NCI-H2081 treated with DMSO at 0.1 percent for 48 hours (cell line): Measurements from ENCODE around the gene USP3.

Source experiments
- DNase-seq: peaks from one replicate; lab custom pipeline; 2025; lab: John Stamatoyannopoulos, UW

The USP3 gene

DNA sequence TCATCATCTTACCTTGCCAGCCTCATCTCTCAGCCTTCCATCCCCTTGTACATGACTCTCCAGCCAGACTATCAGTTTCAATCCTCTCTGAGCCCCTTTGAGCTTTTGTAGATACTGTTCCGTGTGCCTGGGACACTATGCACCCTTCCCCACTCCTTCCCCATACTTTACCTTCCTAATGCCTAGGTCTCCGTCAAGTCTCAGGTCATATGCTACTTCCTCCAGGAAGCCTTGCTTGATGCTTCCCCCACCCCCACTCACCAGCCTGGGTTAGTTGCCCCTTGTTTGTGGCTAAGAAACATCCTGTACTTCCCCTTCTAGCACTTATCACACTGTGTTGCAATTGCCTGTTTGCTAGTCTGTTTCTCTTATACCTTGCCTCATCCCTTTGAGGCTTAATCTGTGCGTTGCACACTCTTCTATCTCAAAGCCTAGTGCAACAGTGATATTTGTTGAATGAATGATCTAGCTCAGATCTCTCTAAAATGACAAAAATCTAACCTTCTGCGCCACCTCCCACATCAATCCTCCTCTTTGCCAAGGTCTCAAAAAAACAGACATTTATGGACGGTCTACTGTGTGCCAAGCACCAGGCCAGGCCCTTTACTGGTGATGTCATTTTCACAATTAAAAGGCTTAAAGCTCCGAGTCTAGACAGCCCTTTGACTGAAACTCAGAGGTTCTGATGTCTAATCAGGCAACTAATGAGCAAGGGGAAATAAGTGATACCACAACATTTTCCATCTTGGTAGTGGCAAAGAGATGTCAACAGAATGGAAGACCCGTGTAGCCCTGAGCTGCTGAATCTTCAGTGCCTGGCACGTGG is 6.5 kb upstream of the USP3 start:
- DNase-seq: no peak

DNA sequence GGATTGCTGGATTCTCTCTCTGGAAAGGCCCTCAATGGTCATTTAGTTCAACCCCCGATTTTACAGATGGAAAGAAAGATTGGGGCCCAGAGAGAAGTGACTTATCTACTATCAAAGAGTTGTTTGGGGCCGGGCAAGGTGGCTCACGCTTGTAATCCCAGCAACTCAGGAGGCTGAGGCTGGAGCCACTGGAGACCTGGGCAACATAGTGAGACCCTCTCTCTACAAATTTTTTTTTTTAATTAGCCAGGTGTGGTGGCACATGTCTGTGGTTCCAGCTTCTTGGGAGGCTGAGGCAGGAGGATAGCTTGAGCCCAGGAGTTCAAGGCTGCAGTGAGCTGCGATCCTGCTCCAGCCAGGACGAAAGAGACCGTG is 5.2 kb upstream of the USP3 start:
- no peak for DNase-seq

DNA sequence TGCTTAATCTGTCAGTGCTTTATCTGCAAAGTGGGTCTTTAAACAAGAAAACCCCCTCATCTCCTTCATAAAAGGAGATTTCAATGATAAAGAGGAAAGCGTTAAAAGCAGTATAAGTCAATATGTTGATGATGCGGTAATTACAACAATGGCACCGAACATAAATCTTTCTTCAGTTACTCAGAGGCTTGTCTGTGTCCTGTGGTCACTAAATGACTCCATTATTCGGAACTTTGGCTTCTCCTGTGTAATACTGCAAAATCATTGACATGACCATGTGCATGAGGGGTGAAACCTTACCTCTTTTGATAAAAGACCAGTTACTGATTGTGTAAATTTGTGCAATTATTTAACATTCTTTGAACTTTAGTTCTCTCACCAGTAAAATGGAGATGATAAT is 4.8 kb upstream of the USP3 start:
- DNase-seq: no peak

DNA sequence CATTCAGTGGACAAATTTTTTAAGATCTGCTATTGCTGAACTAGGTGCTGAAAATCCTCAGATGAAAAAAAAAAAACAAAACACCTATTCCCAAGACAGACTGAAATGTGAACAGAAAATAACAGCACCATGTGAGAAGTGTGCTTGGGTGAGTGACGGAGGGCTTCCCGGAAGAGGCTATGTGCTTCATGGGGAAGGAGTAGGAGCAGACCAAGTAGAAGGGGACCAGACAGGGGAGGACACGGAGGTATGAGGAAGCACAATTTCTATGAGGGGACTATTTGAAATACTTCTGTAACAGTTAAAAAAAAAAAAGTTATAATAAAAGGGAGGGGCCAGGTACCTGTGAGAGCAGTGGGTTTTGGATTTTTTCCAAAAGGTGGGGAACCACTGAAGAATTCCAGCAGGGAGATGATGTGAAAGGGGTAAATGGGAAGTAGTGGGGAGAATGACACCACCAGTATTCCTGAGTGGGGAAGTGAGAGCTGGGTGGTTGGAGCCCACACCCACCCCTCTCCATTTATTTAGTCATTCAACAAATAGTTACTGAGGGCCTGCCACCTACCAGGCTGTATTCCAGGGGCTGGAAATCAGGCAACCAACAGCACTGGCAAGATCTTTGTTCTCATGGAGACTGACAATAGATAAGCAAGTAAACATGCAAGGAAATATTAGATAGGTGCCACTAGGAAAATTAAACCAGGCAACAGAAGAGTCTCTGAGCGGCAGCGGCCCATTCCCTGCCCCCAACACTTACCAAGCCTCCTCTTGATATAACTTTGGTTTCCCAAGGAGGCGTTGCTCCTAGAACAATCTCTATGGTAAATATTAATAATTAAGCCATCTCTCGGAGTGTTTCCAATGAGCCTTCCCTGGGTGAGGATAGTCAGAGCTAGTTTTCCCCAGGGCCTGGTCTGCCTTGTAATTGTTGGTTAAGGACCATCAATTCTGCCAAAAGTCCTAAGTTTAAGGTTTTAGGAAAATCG is 3.8 kb upstream of the USP3 start:
- no peak for DNase-seq

DNA sequence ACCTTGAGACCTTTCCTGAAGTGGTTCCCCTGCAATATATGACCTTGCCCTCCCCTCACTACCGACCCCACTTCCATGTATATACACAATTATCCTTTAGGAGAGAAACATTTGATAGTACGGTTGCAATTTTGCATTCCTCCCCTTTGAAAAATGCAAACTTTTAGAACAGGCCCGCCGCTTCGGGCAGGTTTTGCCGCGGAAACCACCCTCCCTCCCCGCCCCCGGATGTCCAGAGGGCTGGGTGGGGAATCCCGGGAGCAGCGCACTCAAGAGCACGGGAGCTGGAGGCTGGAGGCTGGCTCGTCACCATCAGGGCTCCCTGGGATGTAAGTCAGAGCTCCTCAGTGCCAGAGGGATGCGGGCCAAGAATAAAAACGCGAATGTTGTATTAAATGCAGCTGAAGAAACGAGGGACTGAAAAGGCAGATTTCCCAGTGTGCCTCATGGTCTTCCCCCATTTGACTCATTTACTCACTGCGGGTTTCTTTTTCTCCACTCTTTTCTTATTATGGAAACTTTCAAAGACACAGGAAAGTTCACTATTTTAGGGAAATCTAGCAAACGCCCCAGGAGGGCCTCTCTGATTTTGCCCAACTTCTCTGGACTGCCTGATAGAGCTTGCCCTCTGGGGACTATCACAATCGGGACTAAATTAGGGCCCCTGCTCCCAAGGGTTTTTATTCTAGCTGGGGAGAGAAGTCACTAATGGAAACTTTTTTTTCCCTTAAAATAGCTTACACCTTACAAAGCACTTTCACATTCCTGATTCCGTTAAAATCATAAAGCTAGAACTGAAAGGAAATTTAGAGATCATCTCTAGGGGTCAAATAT is 2.9 kb upstream of the USP3 start:
- DNase-seq: no peak

DNA sequence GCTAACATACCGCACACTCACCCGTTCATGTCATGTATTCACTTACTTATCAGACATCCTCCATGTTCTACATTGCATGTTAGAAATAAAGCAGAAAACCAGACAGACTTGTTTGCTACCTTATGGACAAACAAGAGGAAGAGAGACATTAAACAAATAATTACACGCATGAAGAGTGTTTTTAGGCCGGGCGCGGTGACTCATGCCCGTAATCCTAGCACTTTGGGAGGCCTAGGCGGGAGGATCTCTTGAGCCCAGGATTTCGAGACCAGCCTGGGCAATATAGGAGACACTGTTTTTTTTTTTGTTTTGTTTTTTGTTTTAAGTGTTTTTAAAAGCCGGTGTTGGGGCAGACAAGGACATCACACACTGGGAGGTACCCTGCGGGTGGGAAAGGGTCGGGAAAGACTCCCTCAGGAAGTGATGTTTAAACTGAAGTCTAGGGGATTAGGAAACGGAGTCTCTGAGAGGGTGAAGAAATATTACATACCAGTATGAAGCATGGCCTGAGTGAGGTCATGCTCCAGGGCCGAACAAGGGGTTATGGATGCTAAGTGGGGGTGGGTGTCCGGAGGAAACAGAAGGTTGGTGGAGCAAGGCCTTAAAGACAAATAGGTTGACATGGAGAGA is 2.1 kb upstream of the USP3 start:
- DNase-seq: no peak

DNA sequence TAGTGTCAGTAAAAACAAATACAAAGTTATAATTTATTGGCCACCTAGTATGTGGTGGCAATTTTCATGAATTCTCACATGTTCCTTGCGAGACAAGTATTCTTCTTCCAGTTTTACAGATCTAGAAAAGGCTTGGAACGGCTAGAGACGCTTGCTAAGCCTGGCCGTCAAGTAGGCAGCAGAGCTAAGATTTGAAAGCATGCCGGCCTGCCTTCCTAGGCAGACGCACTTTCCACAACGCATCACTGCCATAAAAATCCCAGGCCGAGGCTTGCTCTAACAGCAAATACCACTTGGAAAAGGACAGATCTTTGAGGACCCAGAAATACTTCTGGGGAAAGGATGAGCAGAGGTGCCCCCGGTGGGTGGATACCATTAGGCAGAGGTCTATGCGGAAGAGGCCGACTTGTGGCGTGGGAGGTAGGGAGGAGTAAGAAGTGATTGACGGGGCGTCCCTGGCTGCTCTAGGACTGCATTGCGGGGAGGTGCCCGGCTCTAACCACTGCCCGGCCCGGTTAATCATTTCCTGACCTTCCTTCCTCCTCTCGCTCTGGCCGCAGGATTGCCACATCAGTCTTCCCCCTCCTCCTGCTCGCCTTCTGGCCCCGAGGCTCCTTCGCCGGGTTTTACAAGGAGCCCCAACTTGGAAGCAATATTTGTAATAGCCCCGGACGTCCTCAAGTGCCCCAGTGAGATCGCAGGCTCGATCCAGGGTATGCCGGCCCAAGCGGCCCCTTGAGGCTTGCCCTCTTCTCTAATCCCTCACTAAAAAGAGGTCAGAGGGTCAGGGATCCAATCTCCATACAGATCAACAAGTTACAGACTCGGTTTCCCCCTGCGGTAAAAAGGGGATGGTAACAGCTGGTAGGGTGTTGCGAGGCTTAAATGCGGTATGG is 1.3 kb upstream of the USP3 start:
- no peak for DNase-seq

DNA sequence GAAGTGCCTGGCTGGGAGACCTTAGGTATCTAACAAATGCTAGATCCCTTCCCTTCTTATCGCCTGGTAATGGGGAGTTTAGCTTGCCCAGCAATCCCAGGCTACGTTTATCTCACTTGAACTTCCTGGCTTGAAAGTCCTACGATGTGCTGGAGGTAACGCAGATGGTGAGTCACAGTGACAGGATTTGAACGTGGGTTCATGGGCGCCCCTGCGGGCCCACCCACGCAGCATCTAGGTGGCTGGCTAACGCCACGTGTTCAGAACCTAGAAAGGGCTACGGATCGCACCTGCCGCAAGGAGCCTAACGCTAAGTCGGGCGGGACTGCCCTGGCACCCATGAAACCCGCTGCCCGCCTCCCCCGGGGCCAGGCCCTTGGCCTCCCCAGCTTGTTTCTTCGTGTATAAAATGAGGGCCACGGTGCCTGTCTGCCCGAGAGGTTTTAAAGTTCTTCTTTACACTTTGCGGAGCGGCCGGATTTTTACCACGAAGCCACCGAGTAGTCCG is 600 bp upstream of the USP3 start:
- DNase-seq: no peak

DNA sequence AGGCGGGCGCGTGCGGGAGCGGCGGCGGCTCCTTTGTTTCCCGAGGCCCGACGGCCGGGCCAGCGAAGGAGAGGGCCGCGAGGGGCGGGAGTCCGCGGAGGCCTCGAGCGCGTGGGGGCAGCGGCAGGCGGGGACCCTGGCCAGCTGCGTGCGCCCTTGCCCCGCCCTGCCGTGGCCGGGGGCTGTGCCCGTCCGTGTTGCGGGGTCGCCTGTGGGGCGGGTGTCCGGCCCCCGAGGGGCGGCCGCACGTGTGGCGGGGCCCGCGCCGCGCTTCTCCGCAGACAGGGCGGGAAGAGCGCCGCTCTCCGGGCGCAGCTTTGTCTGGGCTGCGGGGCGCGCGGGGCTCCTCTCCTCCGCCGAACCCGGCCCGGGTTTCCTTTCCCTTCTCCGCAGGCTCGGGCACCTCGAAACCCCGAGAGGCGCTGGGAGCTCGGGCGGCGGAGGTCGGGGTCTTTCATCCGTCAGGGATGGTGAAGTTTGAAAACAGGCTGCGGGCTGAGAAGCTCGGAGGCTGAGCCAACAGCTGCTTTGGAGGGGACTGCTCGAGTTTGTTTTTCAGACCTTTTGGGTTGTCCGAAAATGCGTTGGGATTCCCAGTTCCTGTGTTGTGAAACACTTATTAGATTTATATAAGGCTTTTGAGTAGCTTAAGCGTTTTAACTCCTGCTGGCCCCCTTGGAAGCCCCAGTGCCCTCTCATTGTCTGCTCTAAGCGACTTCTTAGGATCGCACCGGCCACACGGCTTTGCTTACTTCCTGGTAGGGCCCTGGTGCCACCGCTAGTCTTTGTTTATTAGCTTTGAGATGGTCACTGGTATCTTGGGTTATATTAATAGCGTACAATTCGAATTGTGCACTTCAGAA is 817 bp downstream of the USP3 start:
- DNase-seq: no peak

DNA sequence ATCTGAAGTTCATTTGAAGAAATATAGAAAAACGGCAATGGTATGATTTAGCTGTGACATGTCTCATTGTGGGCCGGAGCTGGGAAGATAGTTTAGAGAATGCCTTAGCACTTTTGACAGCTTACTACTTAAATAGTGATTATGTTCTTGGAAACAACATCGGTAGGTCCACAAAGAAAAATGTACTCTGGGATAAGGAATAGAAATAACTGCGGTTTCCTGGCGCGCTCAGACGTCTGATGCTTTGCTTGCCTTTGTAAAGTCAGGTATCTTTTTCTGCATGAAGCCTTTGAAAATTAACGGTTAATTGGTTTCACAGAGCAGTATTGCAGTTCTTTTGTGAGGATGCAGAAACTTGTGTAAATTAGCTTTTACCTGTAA is 1.4 kb downstream of the USP3 start:
- no peak for DNase-seq

DNA sequence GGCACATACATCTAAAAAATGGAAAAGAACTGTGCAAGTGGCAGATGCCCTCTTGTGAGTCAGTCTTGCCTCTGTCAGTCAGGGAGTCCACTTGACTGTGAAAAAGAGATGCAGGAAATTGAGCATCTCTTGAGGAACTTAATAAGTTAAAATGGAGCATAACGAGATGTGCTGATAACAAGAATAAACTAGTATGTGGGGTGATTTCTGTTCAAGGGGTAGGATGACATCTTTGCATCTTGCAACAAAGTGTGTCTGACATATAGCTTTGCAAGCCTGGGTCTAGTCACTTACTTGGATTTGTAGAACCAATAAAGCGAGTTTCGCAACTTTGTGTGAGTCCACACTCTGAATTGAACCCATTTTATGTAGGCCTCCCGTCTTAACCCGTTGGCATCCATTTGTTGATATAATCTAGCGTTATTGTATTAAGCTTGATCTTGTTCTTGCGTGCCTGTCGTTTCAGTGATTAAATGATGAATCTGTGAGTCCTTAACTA is 2.2 kb downstream of the USP3 start:
- DNase-seq: no peak

DNA sequence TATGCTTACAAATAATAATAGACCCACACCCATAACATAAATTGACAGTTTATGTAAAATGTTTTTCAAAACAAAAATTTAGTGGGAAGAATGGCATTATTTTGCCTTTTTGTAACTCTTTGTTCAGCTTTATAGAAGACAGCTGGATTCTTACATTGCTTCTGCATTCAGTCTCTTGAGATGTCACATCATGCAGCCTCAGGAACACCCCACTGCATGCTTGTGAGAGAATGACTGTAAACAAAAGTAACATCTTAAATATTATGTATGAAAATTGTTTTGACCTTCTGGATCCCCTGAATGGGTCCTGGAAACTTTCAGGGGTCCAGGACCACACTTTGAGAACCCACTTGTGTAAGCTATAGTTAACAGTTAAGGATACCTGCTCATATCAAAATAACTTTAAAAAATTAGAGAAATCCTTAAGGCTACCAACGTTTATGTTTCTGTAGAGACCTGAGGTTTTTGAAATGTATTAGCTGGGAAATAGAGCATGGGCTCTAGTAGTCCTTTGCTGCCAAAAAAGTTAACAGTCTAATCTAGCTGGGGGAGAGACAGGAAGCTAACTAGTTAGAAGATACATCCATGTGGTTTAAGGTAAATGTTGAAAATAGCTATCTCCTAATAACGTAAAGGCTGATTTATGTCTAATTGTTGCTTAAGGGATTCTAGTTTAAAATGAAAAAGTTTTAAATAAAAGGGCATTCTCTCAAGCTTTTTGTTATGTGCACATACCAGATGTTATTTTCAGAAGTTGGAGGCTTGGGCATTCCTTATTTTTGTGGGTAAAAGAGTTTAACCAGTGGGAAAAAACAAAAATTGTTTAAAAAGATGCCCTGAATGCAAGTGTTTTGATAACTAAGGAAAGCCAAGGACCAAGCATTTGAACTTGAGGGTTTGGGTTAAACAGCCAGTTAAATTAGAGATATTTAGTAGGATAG is 3.8 kb downstream of the USP3 start:
- no peak for DNase-seq

DNA sequence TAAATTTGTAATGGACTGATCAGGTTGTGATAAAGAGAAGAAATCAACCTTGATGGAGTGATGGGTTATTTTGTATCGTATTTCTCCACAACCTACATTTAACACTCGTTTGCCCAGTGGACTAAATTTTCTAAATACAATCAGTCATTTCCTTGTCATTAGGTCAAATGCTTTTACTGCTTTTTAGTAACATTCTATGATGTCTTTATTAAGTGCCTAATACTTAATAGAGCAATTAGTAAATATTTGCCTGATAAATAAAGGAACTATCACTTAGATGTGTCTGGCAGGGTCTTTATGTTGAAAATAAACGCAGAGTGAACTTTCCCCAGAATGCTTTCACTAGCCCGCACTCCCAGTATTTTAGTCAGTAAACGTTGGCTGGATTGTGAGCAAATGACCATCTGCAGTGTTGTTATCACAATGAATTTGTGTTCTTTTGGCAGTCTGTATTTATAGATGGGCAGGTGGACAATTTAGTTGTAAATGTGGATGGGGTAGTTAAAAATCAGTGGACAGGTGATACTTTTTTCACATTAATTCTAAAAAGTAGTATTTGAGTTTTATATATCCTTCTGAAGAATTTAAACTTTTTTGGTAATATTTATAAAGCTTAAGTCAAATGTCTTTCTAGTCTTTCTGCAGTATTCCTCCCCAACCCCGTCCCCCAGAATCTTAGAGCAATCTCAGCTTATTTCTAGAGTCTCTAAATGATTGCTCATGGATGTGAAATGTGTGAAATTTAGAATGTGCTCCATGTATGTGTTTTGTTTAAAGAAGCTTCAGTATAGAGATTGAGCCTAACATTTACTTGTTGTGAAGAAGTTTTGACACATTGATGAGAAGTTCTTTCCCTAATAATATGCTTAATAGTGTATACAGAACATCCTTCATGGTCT is 4.9 kb downstream of the USP3 start:
- no peak for DNase-seq

DNA sequence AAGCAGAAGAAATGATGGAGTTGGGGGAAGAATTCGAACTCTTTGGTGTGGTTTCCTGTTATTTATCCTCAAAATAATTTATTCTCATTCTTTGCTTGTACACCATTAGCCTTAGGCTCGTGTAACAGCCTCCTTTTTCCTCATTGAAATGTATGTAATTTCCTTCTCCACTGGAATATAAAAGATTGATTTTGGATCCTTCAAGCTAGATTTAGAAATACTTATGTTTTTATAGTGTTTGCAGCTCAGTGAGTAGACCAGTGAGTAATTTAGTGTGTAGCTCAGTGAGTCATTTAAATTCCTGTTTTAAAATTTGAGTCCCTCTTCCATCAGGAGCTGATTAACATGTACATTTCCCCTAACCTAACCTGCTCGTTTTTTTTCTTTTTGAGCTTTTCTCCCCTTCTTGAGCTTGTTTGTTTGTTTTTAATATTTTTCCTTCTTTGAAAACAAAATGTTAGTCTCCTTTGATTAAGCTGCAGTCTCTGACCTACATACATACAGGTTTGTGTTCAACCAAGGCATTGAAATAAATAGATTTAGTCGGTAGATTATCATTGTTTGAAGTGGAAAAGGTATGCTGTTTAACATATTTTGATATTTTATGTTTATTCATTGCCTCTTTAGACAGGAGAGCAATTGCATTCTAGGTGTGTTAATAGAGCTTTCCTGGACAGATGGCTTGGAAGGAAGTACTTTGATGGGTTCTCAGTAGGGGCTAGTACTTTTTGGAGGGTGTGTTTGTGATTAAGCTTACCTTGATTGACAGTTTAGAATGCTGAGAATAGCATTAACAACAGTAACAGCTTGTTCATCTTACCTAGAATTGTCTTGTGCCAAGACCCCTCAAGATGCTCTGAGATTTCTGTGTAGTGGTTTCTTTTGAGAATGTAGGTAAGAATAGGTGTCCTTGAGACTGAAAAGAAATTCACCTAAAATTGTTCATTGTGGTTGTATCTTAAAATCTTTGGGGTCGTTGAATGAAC is 5.9 kb downstream of the USP3 start:
- no peak for DNase-seq

DNA sequence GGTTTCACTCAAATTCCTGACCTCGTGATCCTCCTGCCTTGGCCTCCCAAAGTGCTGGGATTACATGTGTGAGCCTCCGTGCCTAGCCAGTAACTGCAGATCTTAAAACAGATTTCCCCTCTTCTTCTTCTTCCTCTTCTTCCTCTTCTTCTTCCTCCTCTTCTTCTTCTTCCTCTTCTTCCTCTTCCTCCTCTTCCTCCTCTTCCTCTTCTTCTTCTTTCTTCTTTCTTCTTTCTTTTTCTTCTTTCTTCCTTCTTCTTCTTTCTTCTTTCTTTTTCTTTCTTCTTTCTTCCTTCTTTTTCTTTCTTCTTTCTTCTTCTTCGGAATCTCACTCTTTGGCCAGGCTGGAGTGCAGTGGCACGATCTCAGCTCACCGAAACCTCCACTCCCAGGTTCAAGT is 7.8 kb downstream of the USP3 start:
- no peak for DNase-seq

DNA sequence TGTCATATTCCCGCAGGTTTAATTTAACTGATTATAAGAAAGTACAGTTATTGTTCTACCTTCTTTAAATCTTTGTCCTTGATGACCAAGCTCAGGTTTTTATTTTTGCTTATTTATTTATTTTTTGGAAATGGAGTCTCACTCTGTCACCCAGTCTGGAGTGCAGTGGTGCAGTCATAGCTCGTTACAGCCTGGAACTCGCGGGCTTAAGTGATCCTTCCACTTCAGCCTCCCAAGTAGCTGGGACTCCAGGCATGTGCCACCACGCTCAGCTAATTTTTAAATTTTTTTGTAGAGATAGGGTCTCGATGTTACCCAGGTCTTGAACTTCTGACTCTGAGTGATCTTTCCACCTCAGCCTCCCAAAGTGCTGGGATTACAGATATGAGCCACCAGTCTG is 8.9 kb downstream of the USP3 start:
- DNase-seq: no peak
